GM23338 (cell line): ENCODE results near the gene ATP13A4. TPM values are rescaled to one million over a fixed set of nuclear protein-coding genes. Genes with fewer than 3 reads are reported as not detected.

ENCODE experiments used
- ATAC-seq: fragments of 200-7000 bp; cut with Tn5 transposase; 3 replicates; pipeline ENCODE4 v1.9.1; 2020
- DNase-seq: peaks from one replicate; pipeline ENCODE4 v3.0.0-alpha.2; 2015; ENCODE audit warnings: low spot score
- H2AFZ ChIP-seq: fragments of 200-600 bp; sonication (generic); 2 replicates; pipeline ENCODE4 v1.8.0; 2016; ENCODE audit warnings: antibody characterized with exemption, mild to moderate bottlenecking, moderate library complexity
- H3F3A ChIP-seq: fragments of 200-600 bp; sonication (generic); replicated peaks from 2 replicates; pipeline ENCODE4 v1.8.0; 2017; ENCODE audit warnings: antibody characterized with exemption, mixed run types, low read depth
- H3K27ac ChIP-seq: fragments of 200-600 bp; sonication (generic); 2 replicates; pipeline ENCODE4 v1.6.1; 2016; ENCODE audit warnings: low read depth
- H3K27me3 ChIP-seq: fragments of 200-600 bp; sonication (generic); 2 replicates; pipeline ENCODE4 v1.8.0; 2016; ENCODE audit warnings: mild to moderate bottlenecking, mixed run types, moderate library complexity; ENCODE audit not compliant: insufficient read depth
- H3K36me3 ChIP-seq: fragments of 200-600 bp; sonication (generic); 2 replicates; pipeline ENCODE4 v1.8.0; 2016; ENCODE audit warnings: mild to moderate bottlenecking; ENCODE audit not compliant: insufficient read depth
- H3K4me1 ChIP-seq: fragments of 200-600 bp; sonication (generic); 2 replicates; pipeline ENCODE4 v1.8.0; 2016; ENCODE audit warnings: mild to moderate bottlenecking, moderate library complexity; ENCODE audit not compliant: insufficient read depth
- H3K4me2 ChIP-seq: fragments of 200-600 bp; sonication (generic); 2 replicates; pipeline ENCODE4 v1.7.1; 2017; ENCODE audit warnings: mixed run types
- H3K4me3 ChIP-seq: fragments of 200-600 bp; sonication (generic); 2 replicates; pipeline ENCODE4 v1.6.1; 2016; ENCODE audit warnings: mixed run types
- H3K79me2 ChIP-seq: fragments of 200-600 bp; sonication (generic); replicated peaks from 2 replicates; pipeline ENCODE4 v1.8.0; 2017; ENCODE audit warnings: mild to moderate bottlenecking; ENCODE audit not compliant: insufficient read depth
- H3K9me2 ChIP-seq: fragments of 200-600 bp; sonication (generic); 2 replicates; pipeline ENCODE4 v1.8.0; 2017; ENCODE audit not compliant: insufficient read depth
- H4K20me1 ChIP-seq: fragments of 200-600 bp; sonication (generic); replicated peaks from 2 replicates; pipeline ENCODE4 v1.8.0; 2017; ENCODE audit warnings: mild to moderate bottlenecking; ENCODE audit not compliant: insufficient read depth
- H3K27ac Mint-ChIP-seq: 2 replicates; pipeline ENCODE4 v1.8.0; 2020; ENCODE audit warnings: inconsistent platforms, mild to moderate bottlenecking, moderate library complexity, mixed read lengths
- H3K27me3 Mint-ChIP-seq: 3 replicates; pipeline ENCODE4 v1.8.0; 2022; ENCODE audit warnings: low read depth, mild to moderate bottlenecking, moderate library complexity, mixed read lengths, inconsistent platforms; ENCODE audit not compliant: insufficient read depth, poor library complexity
- H3K36me3 Mint-ChIP-seq: 3 replicates; pipeline ENCODE4 v1.8.0; 2021; ENCODE audit warnings: low read depth, mild to moderate bottlenecking, inconsistent platforms, moderate library complexity, mixed read lengths
- H3K4me1 Mint-ChIP-seq: 3 replicates; pipeline ENCODE4 v1.8.0; 2020; ENCODE audit warnings: mild to moderate bottlenecking, inconsistent platforms, mixed read lengths
- H3K4me3 Mint-ChIP-seq: 3 replicates; pipeline ENCODE4 v1.8.0; 2021; ENCODE audit warnings: moderate library complexity, mild to moderate bottlenecking, inconsistent platforms, mixed read lengths
- H3K9me3 Mint-ChIP-seq: 3 replicates; pipeline ENCODE4 v1.8.0; 2020; ENCODE audit warnings: moderate library complexity, mild to moderate bottlenecking, inconsistent platforms, mixed read lengths
- CREB1 ChIP-seq: fragments of 250-450 bp; sonication (Bioruptor Pico); IDR thresholded peaks from 2 replicates; pipeline ENCODE4 v1.5.0; 2020; ENCODE audit warnings: low read depth, mild to moderate bottlenecking, moderate library complexity
- CTCF ChIP-seq, 2 experiments: fragments of 200-600 bp in 1 of 2; sonication (generic) in 1 of 2; conservative IDR thresholded peaks; 2 replicates each; pipeline versions ENCODE4 v1.5.1 to v1.6.1; 2016 to 2017; ENCODE audit warnings: antibody characterized with exemption in 2 of 2, low read depth in 2 of 2, mild to moderate bottlenecking in 2 of 2, moderate library complexity in 1 of 2
- ETS1 ChIP-seq: IDR thresholded peaks from 2 replicates; pipeline ENCODE4 v1.6.1; 2016; ENCODE audit warnings: antibody characterized with exemption
- JUNB ChIP-seq: IDR thresholded peaks from one replicate; pipeline ENCODE4 v1.6.1; 2016; ENCODE audit warnings: antibody characterized with exemption; ENCODE audit not compliant: unreplicated experiment
- NANOG ChIP-seq: IDR thresholded peaks from 2 replicates; pipeline ENCODE4 v1.6.1; 2016; ENCODE audit warnings: antibody characterized with exemption, borderline replicate concordance
- ZNF331 ChIP-seq: fragments of 250-450 bp; sonication (Bioruptor Pico); IDR thresholded peaks from 2 replicates; pipeline ENCODE4 v1.5.0; 2020; ENCODE audit warnings: low read depth, mild to moderate bottlenecking, moderate library complexity
- ZNF462 ChIP-seq: fragments of 250-450 bp; sonication (Bioruptor Pico); IDR thresholded peaks from 2 replicates; pipeline ENCODE4 v1.5.0; 2020; ENCODE audit warnings: mild to moderate bottlenecking, moderate library complexity
- polyA plus RNA-seq: library from polyadenylated mRNA; unstranded; fragments of >200 nt; fragmentation: Nextera tagmentation; extraction: Ambion mirVana; gene quantifications from 2 replicates; pipeline ENCODE4 v1.2.1, GENCODE V29; 2016
- total RNA-seq: library from RNA; depleted of rRNA; stranded (reverse); fragments of >200 nt; shearing (Covaris generic); gene quantifications from 2 replicates; pipeline ENCODE4 v1.2.3, GENCODE V29; 2014

Gene ATP13A4
- total and polyA plus RNA-seq, 2 experiments from 2014 or later = not detected

GRCh38 chr3:193378706-193379105 lies 176.0 kb downstream of the ATP13A4 start, which contains the start of gene ATP13A5:
Gene ATP13A5, minus strand, starts transcription at chr3:193378753. Its CDS starts 28 bp downstream, at chr3:193378725.
- Mint-ChIP-seq H3K36me3 (no peaks in the 10 kb centered on the region; the same call in 2 of the 3 replicates), H3K4me3 (no peak within 1 kb of the TSS), H3K9me3 (no peaks in the 10 kb centered on the region), H3K27me3 (peaks cover 2% of the 10 kb centered on the region), H3K27ac (no peak within 1 kb of the TSS), H3K4me1 (peaks cover 14% of the 10 kb centered on the region)
- Histone ChIP-seq H3K27me3 (no peaks in the 10 kb centered on the region), H2AFZ (peak within 1 kb of the TSS; percentile 11; the same call in 1 of the 2 replicates), H3K4me1 (peaks cover 14% of the 10 kb centered on the region), H3K36me3 (no peaks in the 10 kb centered on the region), H3K4me3 (no peak within 1 kb of the TSS), H3K9me2 (peaks cover 20% of the 10 kb centered on the region), H3K79me2 (no peaks in the 10 kb centered on the region), H3K4me2 (no peak within 1 kb of the TSS), H4K20me1 (no peaks in the 10 kb centered on the region), H3F3A (no peaks in the 10 kb centered on the region), H3K27ac (no peak within 1 kb of the TSS)
- no peak for DNase-seq
- TF ChIP-seq CTCF (conservative IDR thresholded peaks at IDR 0.05; ENCODE audit: low read depth in 2 of 2) (no peak), NANOG (no peak), ETS1 (no peak)
- no peak for ATAC-seq

GRCh38 chr3:193377591-193377990 lies 177.1 kb downstream of the ATP13A4 start:
- DNase-seq = no peak

More at GRCh38 chr3:193377591-193377990, 177.1 kb downstream of the ATP13A4 start:
- TF ChIP-seq CREB1 (CRISPR knock-in tag) = no peak
- no peak for TF ChIP-seq ZNF331
- TF ChIP-seq ZNF462 (CRISPR knock-in tag) = no peak
- TF ChIP-seq ETS1 = no peak
- TF ChIP-seq JUNB = no peak
- H3K36me3 Mint-ChIP-seq = no peaks in the 10 kb centered on the region; the same call in 2 of the 3 replicates
- Histone ChIP-seq H4K20me1 (no peaks in the 10 kb centered on the region), H3F3A (no peaks in the 10 kb centered on the region), H3K9me2 (peaks cover 15% of the 10 kb centered on the region), H3K27me3 (no peaks in the 10 kb centered on the region), H3K27ac (no peak overlapping the region), H3K4me1 (peaks cover 14% of the 10 kb centered on the region), H2AFZ (no peak overlapping the region), H3K4me2 (no peak overlapping the region), H3K79me2 (no peaks in the 10 kb centered on the region), H3K4me3 (no peak overlapping the region), H3K36me3 (no peaks in the 10 kb centered on the region)
- H3K27me3 Mint-ChIP-seq = peaks cover 2% of the 10 kb centered on the region
- H3K4me3 Mint-ChIP-seq = no peak overlapping the region
- H3K9me3 Mint-ChIP-seq = no peaks in the 10 kb centered on the region
- no peak for ATAC-seq
- H3K4me1 Mint-ChIP-seq = peaks cover 14% of the 10 kb centered on the region
- H3K27ac Mint-ChIP-seq = no peak overlapping the region
